Keratinocyte (primary cell): ENCODE measurements around the gene SLC9A2. TPM values are rescaled to one million over a fixed set of nuclear protein-coding genes. Genes with fewer than 3 reads are reported as not detected.
A peak's percentile ranks its signal among the peaks of the same experiment; 100 is the strongest.

Experiments
- DNase-seq: peaks from one replicate; pipeline ENCODE4 v3.0.0-alpha.2; 2011; ENCODE audit warnings: low read depth, missing footprints, low spot score
- FAIRE-seq: peaks from 2 replicates; lab custom pipeline; 2011; peaks lifted over from hg19 to GRCh38; lab: Jason Lieb, UNC
- H2AFZ ChIP-seq: 2 replicates; pipeline ENCODE4 v1.6.0; 2012; ENCODE audit warnings: low read length, control low read depth, inconsistent platforms; ENCODE audit not compliant: control insufficient read depth
- H3K27ac ChIP-seq: 2 replicates; pipeline ENCODE4 v1.5.1; 2011; ENCODE audit warnings: low read length; ENCODE audit not compliant: control insufficient read depth, insufficient read depth
- H3K27me3 ChIP-seq: 3 replicates; pipeline ENCODE4 v1.6.0; 2011; ENCODE audit warnings: low read length; ENCODE audit not compliant: control insufficient read depth, insufficient read depth; ENCODE audit errors: extremely low read depth
- H3K36me3 ChIP-seq, 2 experiments: 2 replicates in 1 of 2; 3 replicates in 1 of 2; pipeline ENCODE4 v1.5.1; 2011; ENCODE audit warnings: low read length in 2 of 2, mild to moderate bottlenecking in 1 of 2; ENCODE audit not compliant: control insufficient read depth in 2 of 2, insufficient read depth in 2 of 2; ENCODE audit errors: extremely low read depth in 1 of 2
- H3K4me1 ChIP-seq: 3 replicates; pipeline ENCODE4 v1.5.1; 2011; ENCODE audit warnings: low read length; ENCODE audit not compliant: control insufficient read depth, insufficient read depth; ENCODE audit errors: extremely low read depth
- H3K4me2 ChIP-seq: 3 replicates; pipeline ENCODE4 v1.6.0; 2011; ENCODE audit warnings: low read depth, low read length; ENCODE audit not compliant: control insufficient read depth, insufficient read depth; ENCODE audit errors: extremely low read depth
- H3K4me3 ChIP-seq, 3 experiments: fragments of 200-600 bp in 1 of 3; sonication (generic) in 1 of 3; 2 replicates in 2 of 3; 3 replicates in 1 of 3; pipeline ENCODE4 v1.5.1; 2011 to 2016; ENCODE audit warnings: low read length in 3 of 3, mild to moderate bottlenecking in 3 of 3, control low read depth in 2 of 3, inconsistent platforms in 1 of 3, low read depth in 1 of 3, mixed read lengths in 1 of 3, mixed run types in 1 of 3, moderate library complexity in 1 of 3; ENCODE audit not compliant: control insufficient read depth in 2 of 3, insufficient read depth in 2 of 3; ENCODE audit errors: extremely low read depth in 1 of 3
- H3K79me2 ChIP-seq: 2 replicates; pipeline ENCODE4 v1.6.0; 2012; ENCODE audit warnings: low read length; ENCODE audit not compliant: control insufficient read depth, insufficient read depth
- H3K9ac ChIP-seq: 3 replicates; pipeline ENCODE4 v1.6.0; 2011; ENCODE audit warnings: low read length; ENCODE audit not compliant: control insufficient read depth, insufficient read depth; ENCODE audit errors: extremely low read depth
- H3K9me1 ChIP-seq: 3 replicates; pipeline ENCODE4 v1.6.0; 2011; ENCODE audit warnings: low read length; ENCODE audit not compliant: control insufficient read depth, insufficient read depth; ENCODE audit errors: extremely low read depth
- H3K9me3 ChIP-seq: 2 replicates; pipeline ENCODE4 v1.5.1; 2012; ENCODE audit warnings: low read depth, low read length; ENCODE audit not compliant: control insufficient read depth
- H4K20me1 ChIP-seq: 3 replicates; pipeline ENCODE4 v1.6.0; 2011; ENCODE audit warnings: low read length; ENCODE audit not compliant: control insufficient read depth, insufficient read depth; ENCODE audit errors: extremely low read depth
- EZH2 ChIP-seq: IDR thresholded peaks from one replicate; pipeline ENCODE4 v1.6.1; 2012; ENCODE audit warnings: inconsistent platforms, mild to moderate bottlenecking, low read length, moderate library complexity
- dilution Hi-C: fragments of 300-500 bp; cut with MboI; formaldehyde crosslinking; loops from one replicate; pipeline ENCODE4 v1.7.0; 2020; ENCODE audit warnings: low sequenced_read_pairs; ENCODE audit not compliant: extremely low pct_ligation_motif_present
- polyA plus RNA-seq, 5 experiments: library from polyadenylated mRNA; depleted of rRNA in 3 of 5; stranded (reverse) in 3 of 5; stranded (forward) in 1 of 5; unstranded in 1 of 5; fragments of >200 nt; gene quantifications; 1 replicate in 1 of 5; 2 replicates in 3 of 5; 3 replicates in 1 of 5; pipeline versions ENCODE4 v1.2.1 to v1.2.3, GENCODE V29; 2011 to 2012; ENCODE audit warnings: missing spikeins in 2 of 5, low read depth in 1 of 5, low replicate concordance in 1 of 5
- TF ChIP-seq, protein P1 (sequence below), 3 experiments: IDR thresholded peaks in 1 of 3; conservative IDR thresholded peaks in 1 of 3; optimal IDR thresholded peaks in 1 of 3; 2 replicates in 2 of 3; 3 replicates in 1 of 3; pipeline versions ENCODE3 to v1.5.1; 2011; ENCODE audit warnings: low read length in 3 of 3, mild to moderate bottlenecking in 3 of 3, moderate library complexity in 2 of 3, control low read depth in 1 of 3, inconsistent platforms in 1 of 3; ENCODE audit not compliant: insufficient read depth in 2 of 3; ENCODE audit errors: extremely low read depth in 1 of 3

SLC9A2 gene
- polyA plus RNA-seq, 1 donor (not counting 4 experiments of a cell fraction or from before 2014, with no cell fraction given): 0.13 TPM

DNA sequence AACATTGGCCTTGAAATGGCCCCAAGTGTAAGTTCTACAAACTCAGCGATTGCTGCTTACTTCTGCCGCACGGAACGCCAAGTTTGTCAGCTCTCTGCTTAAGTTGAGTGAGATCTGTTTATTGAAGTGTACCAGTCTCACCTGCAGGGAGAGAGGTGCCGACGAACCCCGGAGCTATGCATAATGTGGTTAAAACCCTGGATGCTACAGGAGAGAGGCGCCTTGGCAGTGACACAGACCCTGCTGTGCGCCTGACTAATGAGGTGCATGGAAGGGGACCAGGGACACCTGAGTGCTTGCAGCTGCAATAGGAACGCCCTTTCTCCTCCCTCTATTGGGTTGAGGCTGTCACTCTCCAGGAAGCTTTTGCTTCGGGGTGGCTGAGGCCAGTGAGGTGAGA, 979 bp downstream of the SLC9A2 start:
- H3K4me2 ChIP-seq: peak overlapping the region; percentile 75
- TF ChIP-seq EZH2: peak; percentile 22
- TF ChIP-seq, protein P1, sequence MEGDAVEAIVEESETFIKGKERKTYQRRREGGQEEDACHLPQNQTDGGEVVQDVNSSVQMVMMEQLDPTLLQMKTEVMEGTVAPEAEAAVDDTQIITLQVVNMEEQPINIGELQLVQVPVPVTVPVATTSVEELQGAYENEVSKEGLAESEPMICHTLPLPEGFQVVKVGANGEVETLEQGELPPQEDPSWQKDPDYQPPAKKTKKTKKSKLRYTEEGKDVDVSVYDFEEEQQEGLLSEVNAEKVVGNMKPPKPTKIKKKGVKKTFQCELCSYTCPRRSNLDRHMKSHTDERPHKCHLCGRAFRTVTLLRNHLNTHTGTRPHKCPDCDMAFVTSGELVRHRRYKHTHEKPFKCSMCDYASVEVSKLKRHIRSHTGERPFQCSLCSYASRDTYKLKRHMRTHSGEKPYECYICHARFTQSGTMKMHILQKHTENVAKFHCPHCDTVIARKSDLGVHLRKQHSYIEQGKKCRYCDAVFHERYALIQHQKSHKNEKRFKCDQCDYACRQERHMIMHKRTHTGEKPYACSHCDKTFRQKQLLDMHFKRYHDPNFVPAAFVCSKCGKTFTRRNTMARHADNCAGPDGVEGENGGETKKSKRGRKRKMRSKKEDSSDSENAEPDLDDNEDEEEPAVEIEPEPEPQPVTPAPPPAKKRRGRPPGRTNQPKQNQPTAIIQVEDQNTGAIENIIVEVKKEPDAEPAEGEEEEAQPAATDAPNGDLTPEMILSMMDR (optimal IDR thresholded peaks at IDR 0.05 in 1 of 3, IDR thresholded peaks at IDR 0.05 in 1 of 3, conservative IDR thresholded peaks at IDR 0.05 in 1 of 3; ENCODE audit: extremely low read depth in 1 of 3, insufficient read depth in 2 of 3, low read length in 3 of 3): no peak
- dilution Hi-C loops: no loop called here
- H3K27ac ChIP-seq: no peak overlapping the region
- peaks cover 6% of the 10 kb centered on the region for H3K4me1 ChIP-seq
- H2AFZ ChIP-seq: no peak overlapping the region
- H3K79me2 ChIP-seq: no peaks in the 10 kb centered on the region
- peak; percentile 32 for FAIRE-seq
- no peaks in the 10 kb centered on the region for H3K9me3 ChIP-seq
- H3K36me3 ChIP-seq: no peaks in the 10 kb centered on the region
- peaks cover 51% of the 10 kb centered on the region for H3K27me3 ChIP-seq
- DNase-seq: no peak
- H3K9ac ChIP-seq: no peak overlapping the region
- no peak overlapping the region for H3K4me3 ChIP-seq
- H4K20me1 ChIP-seq: no peaks in the 10 kb centered on the region
- no peaks in the 10 kb centered on the region for H3K9me1 ChIP-seq

DNA sequence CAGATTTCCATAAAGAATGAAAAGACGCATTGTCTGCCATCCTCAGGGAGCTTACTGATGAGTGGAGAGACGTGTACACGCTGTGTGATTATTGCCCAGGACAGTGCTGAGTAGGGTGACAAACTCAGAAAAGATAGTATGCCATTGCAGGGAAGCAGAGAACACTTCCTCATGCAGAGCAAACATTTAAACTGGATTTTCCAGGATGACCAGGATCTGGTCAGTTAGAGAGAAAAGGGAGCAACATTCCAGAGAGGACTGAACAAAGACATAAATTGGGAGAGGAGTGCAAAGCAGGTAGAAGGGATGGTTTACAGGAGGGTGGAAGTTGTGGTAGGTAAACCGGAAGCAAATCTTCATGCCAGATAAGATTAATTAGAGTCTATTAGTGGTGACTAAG, 2.3 kb downstream of the SLC9A2 start:
- Histone ChIP-seq H3K9me3 (no peaks in the 10 kb centered on the region), H3K27me3 (peaks cover 47% of the 10 kb centered on the region), H3K27ac (no peak overlapping the region), H3K36me3 (no peaks in the 10 kb centered on the region), H3K4me3 (no peak overlapping the region), H3K4me2 (no peak overlapping the region), H4K20me1 (no peaks in the 10 kb centered on the region), H3K79me2 (no peaks in the 10 kb centered on the region), H3K9ac (no peak overlapping the region), H3K9me1 (no peaks in the 10 kb centered on the region), H2AFZ (no peak overlapping the region), H3K4me1 (peaks cover 6% of the 10 kb centered on the region)
- DNase-seq (no peak), FAIRE-seq (no peak)
- TF ChIP-seq EZH2: no peak
- TF ChIP-seq, protein P1 (optimal IDR thresholded peaks at IDR 0.05 in 1 of 3, IDR thresholded peaks at IDR 0.05 in 1 of 3, conservative IDR thresholded peaks at IDR 0.05 in 1 of 3; ENCODE audit: extremely low read depth in 1 of 3, insufficient read depth in 2 of 3, low read length in 3 of 3): no peak
- dilution Hi-C loops: no loop called here
